Ishikawa (cell line): ENCODE data around the gene NBEAL1.

Experiments used
- CEBPB ChIP-seq: IDR thresholded peaks from 2 replicates; pipeline ENCODE4 v1.6.1; 2012
- CREB1 ChIP-seq: IDR thresholded peaks from 2 replicates; pipeline ENCODE4 v1.6.1; 2012; ENCODE audit warnings: low read depth
- EGR1 ChIP-seq: IDR thresholded peaks from 2 replicates; pipeline ENCODE4 v1.6.1; 2012
- EP300 ChIP-seq: IDR thresholded peaks from 2 replicates; pipeline ENCODE4 v1.6.1; 2012; ENCODE audit warnings: borderline replicate concordance
- FOXM1 ChIP-seq: IDR thresholded peaks from 2 replicates; pipeline ENCODE4 v1.6.1; 2012; ENCODE audit warnings: low read depth, borderline replicate concordance
- NFIC ChIP-seq: IDR thresholded peaks from 2 replicates; pipeline ENCODE4 v1.6.1; 2012
- RAD21 ChIP-seq: IDR thresholded peaks from 2 replicates; pipeline ENCODE4 v1.6.1; 2012; ENCODE audit warnings: low read depth
- REST ChIP-seq: IDR thresholded peaks from 2 replicates; pipeline ENCODE4 v1.6.1; 2012; ENCODE audit warnings: low read depth, mild to moderate bottlenecking
- TAF1 ChIP-seq: IDR thresholded peaks from 2 replicates; pipeline ENCODE4 v1.6.1; 2012; ENCODE audit warnings: low read depth, mild to moderate bottlenecking
- TCF12 ChIP-seq: IDR thresholded peaks from 2 replicates; pipeline ENCODE4 v1.6.1; 2012; ENCODE audit warnings: low read depth
- TEAD4 ChIP-seq: IDR thresholded peaks from 2 replicates; pipeline ENCODE4 v1.6.1; 2012
- YY1 ChIP-seq: IDR thresholded peaks from 2 replicates; pipeline ENCODE4 v1.6.1; 2012; ENCODE audit warnings: low read depth
- ZBTB7A ChIP-seq: IDR thresholded peaks from 2 replicates; pipeline ENCODE4 v1.6.1; 2012; ENCODE audit warnings: low read depth
- TF ChIP-seq, protein P1 (sequence below): IDR thresholded peaks from 2 replicates; pipeline ENCODE4 v1.6.1; 2012
- TF ChIP-seq, protein P2 (sequence below): IDR thresholded peaks from 2 replicates; pipeline ENCODE4 v1.6.1; 2012

NBEAL1 gene

GRCh38 chr2:203225423-203226039 lies 210.9 kb downstream of the NBEAL1 start:
- TF ChIP-seq ZBTB7A = no peak
- peak; percentile 51 for TF ChIP-seq RAD21
- TF ChIP-seq TAF1 = no peak

DNA sequence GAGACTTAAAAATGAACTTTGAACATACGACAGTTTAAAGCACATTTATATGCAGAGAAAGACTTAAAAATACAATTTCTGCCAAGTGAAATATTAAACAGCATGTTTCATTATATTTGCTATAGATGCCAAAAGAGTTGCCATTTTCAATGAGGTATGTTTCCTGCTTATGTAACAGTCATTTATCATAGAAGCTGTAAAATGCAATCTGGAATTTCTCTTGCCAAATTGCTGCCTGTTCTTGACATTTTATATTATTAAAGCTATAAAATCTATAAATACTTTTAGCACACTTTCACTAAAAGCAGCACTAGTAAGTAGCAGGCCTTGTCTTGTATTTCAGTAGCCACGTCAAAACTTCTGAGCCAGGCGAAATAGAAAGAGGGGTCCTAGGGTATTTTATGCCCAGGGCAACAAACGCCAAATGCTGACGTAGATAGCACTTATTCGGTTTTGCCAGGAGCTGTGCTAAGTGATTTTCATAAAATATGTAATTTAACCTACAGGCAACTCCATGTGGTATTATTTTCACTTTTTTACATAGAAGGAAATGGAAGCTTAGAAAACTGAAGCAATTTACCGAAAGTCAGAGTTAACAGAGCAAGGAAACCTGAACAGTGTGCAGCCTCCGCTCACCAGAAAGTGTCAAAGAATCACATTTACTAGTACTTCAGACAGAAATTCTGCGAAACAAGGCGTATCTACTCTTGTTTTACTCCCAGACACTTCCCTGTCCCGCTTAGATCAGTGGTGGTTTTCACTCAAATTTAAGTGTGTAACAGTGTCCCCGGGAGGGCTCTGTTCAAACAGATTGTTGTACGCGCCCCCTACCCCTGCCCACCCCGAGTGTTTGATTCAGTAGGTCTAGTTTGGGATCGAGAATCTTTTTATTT lies 222.9 kb downstream of the NBEAL1 start:
- TF ChIP-seq TCF12 (no peak), RAD21 (no peak), CREB1 (no peak), TAF1 (no peak), NFIC (no peak), EGR1 (no peak), CEBPB (no peak), ZBTB7A (no peak)
- TF ChIP-seq, protein P1, sequence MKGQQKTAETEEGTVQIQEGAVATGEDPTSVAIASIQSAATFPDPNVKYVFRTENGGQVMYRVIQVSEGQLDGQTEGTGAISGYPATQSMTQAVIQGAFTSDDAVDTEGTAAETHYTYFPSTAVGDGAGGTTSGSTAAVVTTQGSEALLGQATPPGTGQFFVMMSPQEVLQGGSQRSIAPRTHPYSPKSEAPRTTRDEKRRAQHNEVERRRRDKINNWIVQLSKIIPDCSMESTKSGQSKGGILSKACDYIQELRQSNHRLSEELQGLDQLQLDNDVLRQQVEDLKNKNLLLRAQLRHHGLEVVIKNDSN = no peak

DNA sequence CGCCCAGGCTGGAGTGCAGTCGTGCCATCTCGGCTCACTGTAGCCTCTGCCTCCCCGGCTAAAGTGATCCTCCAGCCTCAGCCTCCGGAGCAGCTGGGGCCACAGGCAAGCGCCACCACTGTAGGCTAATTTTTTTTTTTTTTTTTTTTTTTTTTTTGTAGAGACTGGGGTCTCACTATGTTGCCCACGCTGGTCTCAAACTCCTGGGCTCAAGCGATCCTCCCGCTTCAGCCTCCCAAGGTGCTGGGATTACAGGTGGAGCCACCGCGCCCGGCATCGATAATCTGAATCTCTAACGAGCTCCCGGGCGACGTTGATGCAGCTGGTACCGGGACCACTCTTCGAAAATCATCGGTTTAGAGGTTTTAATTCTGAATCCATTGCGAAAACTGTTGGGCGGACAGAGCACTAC lies 223.6 kb downstream of the NBEAL1 start:
- TF ChIP-seq TEAD4 = no peak
- TF ChIP-seq EGR1 = no peak

DNA sequence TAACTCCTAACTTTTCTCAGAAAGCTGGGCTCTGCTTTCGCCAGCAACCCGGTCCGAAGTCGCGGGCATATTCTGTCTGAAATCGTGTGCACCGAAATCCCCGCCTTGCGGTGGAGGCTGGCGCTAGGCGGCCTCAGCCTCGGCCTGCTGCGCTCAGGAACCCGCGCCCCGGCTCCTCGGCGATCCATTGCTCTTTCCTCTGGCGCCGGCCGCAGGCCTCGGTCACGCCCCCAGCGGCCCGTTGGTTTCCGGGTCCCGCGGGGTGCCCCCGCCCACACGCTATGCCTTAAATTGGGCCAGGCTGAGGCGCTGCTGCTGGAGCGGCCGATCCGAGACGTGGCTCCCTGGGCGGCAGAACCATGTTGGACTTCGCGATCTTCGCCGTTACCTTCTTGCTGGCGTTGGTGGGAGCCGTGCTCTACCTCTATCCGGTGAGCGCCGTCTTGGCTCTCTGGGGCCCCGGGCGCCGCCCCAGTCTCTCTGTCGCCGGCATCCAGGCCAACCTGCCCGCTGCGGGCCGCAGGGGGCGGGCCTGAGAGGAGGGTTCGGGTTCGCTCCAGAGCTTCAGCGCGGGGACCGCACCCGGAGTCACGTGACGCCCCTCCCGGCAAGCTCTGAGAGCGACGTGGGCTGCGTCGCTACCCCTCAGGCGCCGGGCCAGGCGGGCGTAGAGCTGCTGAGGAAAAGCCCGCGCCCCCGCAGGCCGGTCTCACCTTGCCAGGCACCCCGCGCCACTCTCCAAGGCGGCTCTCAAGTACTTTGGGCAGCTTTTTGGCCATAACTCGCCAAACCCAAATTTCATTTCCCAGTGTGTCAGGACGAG lies 224.2 kb downstream of the NBEAL1 start, which contains the start of gene CYP20A1:
CYP20A1 (plus strand) TSS at position 315 of the 823 bp plus-strand sequence; CDS start at position 360, 45 bp downstream.
- TF ChIP-seq FOXM1 = peak; percentile 18; the same call in 1 of the 2 replicates
- TF ChIP-seq EGR1 = peak; percentile 82
- TF ChIP-seq, protein P1 = peak; percentile 98
- no peak for TF ChIP-seq CREB1
- TF ChIP-seq CEBPB = no peak
- TF ChIP-seq YY1 = peak; percentile 42; the same call in 1 of the 2 replicates
- TF ChIP-seq, protein P2, sequence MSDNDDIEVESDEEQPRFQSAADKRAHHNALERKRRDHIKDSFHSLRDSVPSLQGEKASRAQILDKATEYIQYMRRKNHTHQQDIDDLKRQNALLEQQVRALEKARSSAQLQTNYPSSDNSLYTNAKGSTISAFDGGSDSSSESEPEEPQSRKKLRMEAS = peak; percentile 61
- no peak; the same call in 1 of the 2 replicates for TF ChIP-seq TCF12
- TF ChIP-seq TEAD4 = no peak
- peak; percentile 8; the same call in 1 of the 2 replicates for TF ChIP-seq EP300
- TF ChIP-seq TAF1 = peak; percentile 81; the same call in 1 of the 2 replicates

DNA sequence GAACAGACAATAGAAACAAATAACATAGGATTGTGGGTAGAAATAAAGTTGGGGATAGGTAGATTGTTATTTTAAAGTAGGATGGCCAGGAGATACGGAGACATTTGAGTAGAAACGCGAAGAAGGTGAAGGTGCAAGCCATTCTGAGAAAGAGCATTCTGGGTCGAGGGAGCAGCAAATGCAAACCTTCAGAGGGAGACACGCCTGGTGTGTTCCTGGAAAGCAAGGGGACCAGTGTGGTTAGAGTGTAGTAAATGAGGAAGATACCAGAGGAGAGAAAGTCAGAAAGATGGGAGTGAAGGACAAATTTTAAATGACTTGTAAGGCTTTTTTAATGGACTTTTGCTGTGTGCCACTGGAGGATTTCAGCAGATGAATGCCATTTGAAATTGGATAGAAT lies 225.8 kb downstream of the NBEAL1 start:
- no peak for TF ChIP-seq NFIC
- no peak for TF ChIP-seq RAD21
- no peak for TF ChIP-seq FOXM1
- no peak for TF ChIP-seq CREB1
- TF ChIP-seq, protein P1 = no peak
- TF ChIP-seq CEBPB = no peak
- TF ChIP-seq EP300 = no peak
- no peak for TF ChIP-seq TCF12
- no peak for TF ChIP-seq YY1
- no peak for TF ChIP-seq ZBTB7A
- no peak for TF ChIP-seq REST
- TF ChIP-seq EGR1 = no peak
- TF ChIP-seq, protein P2 = no peak
- TF ChIP-seq TEAD4 = no peak
- no peak for TF ChIP-seq TAF1

DNA sequence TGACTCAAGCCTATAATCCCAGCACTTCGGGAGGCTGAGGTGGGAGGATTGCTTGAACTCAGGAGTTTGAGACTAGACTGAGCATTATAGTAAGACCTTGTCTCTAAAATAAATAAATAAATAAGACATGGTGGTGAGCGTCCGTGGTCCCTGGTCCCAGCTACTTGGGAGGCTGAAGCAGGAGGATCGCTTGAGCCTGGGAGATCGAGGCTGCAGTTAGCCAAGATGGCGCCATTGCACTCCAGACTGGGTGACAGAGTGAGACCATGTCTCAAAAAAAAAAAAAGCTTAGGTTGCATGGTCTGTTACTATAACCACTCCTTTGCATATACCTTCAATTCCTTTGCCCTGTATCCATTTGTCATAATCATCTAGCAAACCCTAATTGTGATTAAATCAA lies 227.8 kb downstream of the NBEAL1 start:
- TF ChIP-seq EP300 (no peak), CREB1 (no peak), TAF1 (no peak), FOXM1 (no peak), NFIC (no peak), TEAD4 (no peak), YY1 (no peak), CEBPB (no peak), ZBTB7A (no peak), TCF12 (no peak), EGR1 (no peak), RAD21 (no peak), REST (no peak)
- TF ChIP-seq, protein P1 = no peak
- TF ChIP-seq, protein P2 = no peak
